HG03280 (cell line): Measurements from ENCODE around the gene TRAPPC3.
A peak's percentile ranks its signal among the peaks of the same experiment; 100 is the strongest.

Experiments
- ATAC-seq: cut with Tn5 transposase; IDR thresholded peaks from one replicate; pipeline ENCODE4 v1.9.1; 2021; ENCODE audit warnings: mild to moderate bottlenecking, moderate library complexity; ENCODE audit not compliant: unreplicated experiment

Gene TRAPPC3

DNA sequence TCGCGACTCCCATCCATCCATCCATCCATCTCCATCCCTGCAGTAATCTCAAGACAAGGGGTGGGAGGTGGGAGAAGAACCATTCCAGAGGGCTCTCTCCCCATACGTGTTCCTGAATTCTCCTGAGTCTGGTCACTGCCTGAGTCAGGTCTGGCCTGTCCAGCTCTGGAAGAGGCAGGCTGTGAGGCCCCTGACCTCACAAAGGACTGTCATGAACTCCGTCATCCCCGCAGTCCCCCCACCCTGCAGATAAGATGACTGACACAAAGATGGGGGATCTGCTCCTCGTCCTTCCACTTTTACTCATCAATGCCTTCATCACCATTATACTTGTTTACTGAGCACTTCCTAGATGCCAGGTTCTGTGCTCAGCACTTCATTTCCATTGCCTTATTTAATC, 5.0 kb upstream of the TRAPPC3 start:
- ATAC-seq = no peak

DNA sequence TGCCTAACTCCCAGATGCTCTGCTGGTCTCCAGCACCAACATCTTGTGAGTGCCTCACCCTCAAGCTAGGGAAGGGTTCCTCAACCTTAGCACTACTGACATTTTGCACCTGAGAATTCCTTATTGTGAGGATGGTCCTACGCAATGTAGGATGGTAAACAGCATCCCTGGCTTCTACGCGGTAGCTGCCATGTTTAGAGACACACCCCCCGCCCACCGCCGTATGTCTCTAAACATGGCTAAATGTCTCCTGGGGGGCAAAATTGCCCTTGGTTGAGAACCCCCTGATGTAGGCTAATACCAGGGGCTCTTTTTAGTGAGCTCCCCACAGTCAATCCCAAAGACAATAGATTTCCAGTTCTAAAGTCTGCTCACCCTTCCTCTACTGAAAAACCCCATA, 4.2 kb upstream of the TRAPPC3 start:
- ATAC-seq = no peak

DNA sequence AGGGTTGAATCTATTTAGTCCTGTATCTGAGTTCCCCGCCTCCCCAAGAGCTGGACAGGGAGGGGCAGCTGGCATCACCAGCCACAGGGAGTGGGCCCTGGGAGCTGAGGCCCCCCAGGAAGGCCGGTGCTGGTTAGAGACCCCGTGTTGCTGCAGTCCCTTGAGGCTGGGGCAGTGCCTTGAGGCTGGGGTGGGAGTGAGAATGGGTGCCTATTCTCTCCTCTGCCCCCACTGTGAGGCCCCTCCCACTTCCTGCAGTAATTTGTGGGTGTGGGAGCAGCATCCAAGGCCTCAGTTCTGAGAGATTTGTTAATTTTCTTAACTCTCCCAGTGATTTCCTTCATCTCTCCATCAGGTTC, 2.5 kb upstream of the TRAPPC3 start:
- no peak for ATAC-seq

DNA sequence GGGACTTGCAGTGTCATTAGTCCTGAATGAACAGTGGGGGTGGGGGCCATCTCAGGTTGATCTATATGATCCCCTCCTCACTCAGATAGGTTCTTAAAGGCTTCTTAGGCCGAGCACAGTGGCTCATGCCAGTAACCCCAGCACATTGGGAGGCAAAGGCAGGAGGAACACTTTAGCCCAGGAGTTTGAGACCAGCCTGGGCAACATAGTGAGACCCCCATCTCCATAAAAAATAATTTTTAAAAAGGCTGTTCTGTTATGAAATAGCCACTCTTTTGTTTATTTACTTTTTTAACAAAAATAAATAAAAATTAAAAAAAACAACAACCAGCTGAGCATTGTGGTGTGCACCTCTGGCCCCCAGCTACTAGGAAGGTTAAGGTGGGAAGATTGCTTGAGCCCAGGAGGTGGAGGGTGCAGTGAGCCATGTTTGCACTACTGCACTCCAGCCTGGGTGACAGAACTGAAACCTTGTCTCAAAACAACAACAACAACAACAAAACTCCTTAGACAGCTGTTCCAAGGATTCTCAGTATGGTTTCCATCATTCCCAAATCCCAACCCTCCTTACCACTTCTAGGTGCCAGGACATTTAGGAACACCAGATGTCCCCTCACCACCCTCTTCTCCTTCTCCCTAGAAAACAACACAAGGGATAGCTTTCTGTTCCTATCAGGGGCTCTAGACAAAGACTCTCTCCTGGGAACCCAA, 2.0 kb upstream of the TRAPPC3 start:
- ATAC-seq = no peak

DNA sequence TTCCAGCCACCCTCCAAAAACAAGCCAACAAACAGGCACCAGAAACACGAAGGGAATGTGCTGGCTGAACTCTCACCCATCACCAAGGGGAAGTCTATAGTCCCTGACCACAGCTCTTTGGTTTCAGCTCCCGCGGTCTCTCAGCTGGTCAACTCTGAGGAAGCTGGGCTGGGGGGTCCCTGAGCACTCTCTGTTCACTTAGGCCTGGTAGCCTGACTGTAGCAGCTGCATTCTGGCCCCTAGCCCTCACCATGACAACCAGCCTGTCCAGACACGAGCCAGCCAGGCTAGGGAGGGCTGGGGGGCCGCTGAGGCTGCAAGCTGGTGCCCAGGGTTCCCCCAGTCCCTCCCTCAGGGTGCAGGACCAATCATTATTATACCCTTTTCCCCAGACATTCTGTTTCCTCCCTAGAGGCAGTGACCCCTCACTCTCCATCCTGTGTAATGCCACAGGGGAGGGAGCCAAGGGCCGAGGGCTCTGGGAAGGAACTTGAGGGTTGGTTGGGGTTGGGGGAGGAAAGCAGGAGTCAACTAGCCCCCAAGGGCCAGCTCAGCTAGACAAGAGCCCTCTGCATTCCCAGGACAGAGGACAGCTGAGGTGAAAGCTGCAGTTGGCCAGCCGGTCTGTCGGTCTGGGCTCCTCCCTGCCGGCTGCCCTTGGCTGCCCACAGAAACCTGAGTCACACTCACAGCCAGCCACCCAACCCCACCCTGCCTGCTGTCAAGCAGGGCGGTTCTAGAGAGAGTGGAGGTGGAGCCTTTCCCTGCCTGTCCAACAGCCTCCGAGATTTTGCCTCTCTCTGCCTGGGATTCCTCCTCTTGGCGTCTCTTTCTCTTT, 1.2 kb upstream of the TRAPPC3 start:
- peak; percentile 56 for ATAC-seq

DNA sequence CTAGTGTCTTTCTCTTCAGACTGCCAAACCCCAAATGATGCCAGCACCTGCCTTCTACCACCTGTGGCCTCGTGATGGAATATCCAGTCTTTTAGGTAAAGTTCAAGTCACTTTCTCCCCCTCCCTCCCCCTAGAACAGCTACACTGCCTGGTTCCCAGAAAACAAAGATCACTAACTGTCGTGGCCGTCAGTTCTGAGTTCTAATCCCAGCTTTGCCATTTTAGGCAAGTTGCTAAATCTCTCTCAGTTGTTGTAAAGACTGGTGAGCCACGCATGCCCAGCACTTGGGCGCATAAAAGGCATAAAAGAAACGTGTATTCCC, 648 bp upstream of the TRAPPC3 start:
- no peak for ATAC-seq

DNA sequence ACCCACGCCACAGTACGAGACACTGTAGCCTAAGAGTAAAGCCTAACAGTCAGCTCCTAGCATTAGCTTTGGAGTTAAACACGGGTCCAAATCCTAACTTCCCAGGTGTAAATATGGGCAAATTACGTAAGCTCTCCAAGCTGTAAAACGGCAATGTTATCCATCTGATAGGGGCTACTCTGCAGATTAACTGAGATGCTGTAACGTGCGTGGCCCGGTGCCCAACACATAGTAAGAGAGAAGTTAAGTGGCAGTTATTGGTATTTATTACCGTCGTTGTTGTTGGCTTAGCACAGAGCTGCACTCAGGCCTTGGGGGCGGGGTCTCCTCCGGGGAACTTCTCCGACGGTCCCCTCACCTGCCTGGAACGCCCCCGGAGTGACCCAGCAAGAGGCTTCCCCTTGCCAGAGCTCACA, 457 bp downstream of the TRAPPC3 start:
- no peak for ATAC-seq

DNA sequence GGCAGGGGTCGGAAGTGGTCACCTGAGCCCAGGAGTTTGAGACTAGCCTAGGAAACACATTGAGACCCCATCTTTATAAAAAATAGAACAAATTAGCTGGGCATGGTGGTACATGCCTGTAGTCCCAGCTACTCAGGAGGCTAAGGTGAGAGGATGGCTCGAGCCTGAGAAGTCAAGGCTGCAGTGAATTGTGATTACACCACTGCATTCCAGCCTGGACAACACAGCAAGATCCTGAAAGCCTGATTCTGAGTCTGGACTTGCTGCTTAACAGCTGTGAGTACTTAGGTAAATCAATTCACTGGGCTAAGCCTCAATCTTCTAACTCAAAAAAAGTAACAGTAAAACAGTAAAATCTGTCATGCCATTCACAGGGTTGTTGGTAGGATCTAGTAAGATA, 4.9 kb downstream of the TRAPPC3 start:
- ATAC-seq = no peak

DNA sequence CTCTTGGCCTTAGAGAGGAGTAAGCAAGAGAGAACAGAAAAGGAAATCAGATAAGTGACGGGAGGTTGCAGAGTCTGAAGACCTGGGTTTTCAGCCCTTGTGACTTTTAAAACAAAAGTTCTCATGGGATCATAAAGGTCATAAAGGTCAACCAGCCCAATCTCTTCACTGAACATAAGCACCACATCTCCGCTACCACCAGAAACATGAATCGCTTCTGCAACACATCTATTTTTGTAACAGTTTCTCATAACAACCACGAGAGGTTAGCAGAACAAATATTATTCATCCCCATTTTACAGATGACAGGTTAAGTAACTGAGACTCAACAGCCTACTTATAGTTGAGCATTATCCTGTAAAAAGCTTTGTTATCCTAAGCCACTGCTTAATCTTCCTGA, 5.9 kb downstream of the TRAPPC3 start:
- ATAC-seq = no peak

DNA sequence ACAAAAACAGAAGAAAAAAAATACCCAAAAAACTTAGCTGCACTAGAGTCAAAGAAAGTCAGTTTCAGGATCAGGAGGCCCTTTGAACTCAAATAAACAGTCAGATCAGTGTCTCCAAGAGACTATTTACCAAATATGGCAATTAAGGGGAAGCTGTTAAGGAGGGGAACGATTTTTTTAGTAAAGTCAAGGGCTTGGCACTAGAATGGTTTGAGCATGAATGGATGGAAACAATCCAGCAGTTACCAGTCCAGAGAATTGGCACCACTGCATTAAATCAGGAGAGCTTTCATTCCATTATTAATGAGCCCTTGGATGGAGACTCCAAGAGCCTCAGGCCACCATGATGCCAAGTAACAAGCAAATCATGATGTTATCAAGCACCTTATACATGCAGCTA, 7.2 kb downstream of the TRAPPC3 start:
- ATAC-seq = no peak

DNA sequence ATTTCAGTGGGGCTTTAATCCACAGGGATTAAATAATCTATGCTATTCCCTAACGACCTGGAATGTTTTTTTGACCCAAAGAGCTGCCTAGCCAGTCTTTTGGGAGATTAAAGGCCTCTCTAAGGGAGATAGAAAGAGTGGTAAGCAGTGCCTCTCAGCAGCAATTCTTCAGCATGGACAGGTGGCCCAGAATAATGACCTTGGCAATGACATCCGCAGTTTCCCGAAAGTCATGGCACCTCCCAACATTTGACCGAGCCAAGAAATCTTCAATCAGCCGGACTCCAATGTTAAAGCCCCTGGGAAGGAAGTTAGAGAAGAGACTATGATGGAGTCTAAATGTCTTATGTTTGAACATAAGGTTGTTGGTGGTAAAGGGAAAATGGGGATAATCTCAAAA, 9.8 kb downstream of the TRAPPC3 start:
- ATAC-seq = no peak

DNA sequence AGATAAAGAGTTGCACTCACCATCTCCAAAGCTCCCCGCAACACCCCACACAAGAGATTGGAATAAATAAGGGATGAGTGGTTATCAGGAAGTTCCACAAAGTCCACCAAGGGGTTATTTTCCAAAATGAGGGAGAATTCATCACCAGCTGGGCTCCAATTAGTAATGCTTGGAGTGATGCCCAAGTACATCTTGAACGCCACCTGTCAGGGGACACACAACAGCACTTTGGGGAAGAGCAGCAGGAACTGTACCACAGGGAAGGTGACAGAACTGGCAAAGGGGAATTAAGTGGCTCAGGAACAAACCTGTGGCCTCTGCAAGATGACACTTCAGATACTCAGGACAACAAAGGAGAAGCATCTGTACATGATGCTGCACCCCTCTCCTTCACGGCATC, 11.5 kb downstream of the TRAPPC3 start:
- ATAC-seq = no peak

DNA sequence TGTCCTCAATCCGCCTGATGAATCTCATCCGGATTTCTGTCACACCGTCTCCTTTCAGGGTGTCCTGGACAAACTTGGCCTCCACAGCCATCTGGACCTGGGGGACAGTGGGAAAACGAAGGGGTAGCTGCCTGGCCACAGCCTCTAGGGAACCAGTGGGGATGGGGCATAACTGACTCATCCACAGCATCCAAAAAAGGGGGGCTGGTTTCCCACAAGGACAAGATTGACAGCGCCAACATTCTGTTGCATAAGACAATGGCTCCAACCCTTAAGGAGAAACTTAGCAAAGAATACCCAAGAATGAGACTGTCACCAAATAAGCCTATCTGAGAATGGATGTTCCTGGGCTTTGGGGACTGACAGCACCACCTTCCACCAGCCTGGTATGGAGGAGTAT, 12.1 kb downstream of the TRAPPC3 start:
- ATAC-seq = no peak

DNA sequence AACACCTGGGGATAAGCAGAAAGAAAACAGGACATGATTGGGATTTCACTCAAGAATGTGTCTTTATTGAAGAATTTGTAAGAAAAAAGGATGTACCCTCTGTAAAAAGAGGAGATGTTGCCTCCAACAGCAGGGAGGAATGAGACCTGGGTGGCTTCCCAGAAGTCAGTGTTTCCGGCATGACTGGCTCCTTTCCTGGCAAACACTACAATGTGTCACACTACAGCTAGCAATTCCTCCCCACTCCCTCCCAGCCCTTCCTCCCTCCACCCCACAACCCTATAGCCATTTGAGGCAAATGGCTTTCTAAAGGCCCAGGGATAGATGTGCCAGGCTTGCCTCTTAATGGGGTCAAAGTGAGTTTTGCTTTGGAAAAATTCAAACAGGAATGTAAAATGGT, 12.8 kb downstream of the TRAPPC3 start:
- no peak for ATAC-seq

DNA sequence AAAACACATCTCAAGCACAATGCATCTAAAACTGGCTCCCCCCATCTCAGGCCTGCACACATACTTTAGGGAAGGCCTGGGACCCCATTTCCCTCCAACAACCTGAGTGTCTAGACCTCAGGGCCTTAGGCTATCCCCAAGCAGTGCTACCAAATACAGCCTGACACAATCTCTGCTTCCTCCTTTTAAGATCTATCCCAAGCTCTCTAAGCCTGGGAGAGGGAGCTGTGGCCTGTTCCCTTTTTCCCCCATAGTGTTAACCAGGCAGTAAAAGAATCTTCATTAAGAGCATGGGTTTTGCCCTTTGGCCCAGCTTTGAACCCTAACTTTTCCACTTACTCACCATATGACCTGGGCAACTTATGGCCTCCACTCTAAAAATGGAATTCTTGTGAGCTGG, 13.5 kb downstream of the TRAPPC3 start:
- ATAC-seq = no peak

DNA sequence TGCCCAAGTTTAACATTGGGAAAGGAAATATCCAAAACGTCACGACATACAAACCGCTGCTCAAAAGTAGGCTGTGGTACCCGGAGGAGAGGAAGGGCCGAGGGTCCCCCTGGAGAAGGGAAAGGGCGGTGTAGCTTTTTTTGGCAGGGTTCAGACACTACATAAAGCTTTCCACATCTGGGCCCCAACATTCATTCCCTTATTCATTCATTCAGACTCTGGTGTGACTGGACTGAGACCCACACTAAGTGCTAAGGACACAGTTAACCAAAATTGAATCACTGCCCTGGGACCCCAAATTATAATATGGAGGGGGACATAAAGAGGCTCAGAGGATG, 14.0 kb downstream of the TRAPPC3 start:
- ATAC-seq = no peak

DNA sequence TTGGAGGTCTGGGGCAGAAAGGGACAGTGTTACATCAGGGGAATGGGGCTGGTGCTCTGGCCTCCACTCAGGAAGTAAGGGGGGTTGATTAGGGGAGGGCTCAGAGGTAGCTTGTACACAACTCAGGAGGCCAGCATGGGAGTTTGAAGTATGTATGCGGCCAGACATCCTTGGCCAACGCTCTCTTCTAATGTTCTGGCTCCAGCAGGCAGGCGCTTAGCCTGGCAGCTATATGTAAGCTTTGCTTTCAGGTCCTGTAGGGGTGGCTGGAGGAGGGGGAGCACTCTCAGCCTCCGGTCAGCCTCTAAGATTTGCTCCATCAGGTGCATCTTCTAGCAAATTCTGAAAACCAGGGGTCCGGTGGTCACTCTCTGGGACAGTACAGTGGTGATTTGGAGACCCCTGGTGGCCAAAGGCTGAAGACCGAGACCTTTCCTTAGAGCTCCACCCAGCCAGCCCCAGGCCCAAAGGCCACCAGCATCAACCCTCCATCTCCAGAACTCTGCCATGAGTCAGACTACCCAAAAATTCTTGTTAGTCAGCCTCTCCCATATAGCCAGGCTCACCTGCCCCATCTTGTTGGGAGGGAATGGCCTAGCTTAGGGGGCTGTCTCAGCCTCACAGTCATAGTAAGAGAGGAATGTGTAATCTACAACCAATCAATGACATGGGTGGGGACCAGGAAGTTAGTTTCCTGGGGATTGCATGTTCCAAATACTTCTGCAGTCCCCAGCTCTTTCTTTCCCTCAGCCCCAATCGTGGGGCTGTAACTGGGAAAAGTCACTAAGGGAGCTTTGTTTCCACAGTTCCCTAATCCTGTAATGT, 14.6 kb downstream of the TRAPPC3 start:
- no peak for ATAC-seq

DNA sequence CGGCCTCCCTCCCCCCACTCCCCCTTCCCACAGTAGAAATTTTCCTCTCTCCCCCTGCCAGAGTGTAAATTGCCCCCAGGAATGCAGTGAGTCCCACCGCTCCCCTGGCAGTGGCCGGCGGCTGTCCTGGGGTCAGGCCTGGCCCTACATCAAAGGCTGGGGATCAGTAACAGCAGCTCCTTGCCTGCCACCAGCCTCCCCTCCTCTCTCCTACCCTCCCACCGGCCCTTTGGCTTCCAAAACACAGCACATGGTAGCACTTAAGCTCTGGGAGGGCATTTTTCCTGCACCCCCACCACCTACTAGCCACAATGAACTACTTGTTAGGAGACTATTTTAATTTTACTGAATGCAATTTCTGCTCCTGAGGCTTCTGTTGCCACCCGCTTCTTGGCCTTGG, 15.3 kb downstream of the TRAPPC3 start:
- ATAC-seq = no peak

DNA sequence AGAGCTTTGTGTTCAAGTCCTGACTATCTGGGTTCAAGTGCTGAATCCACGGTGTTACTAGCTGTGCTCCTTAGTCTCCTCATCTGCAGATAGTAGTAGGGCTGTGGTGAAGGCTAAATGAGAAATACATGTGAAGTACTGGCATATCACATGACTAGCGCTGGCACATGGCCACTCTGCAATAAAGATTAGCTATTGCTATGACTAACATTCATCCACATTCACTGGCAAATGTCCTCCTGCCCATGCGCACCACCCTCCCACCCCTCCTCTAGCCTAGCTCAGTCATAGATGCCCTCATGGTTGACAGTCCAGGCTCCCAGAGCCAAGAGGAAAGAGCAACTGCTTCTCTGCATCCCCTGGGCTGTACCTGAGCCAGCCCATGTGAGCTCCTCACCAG, 15.8 kb downstream of the TRAPPC3 start:
- no peak for ATAC-seq

DNA sequence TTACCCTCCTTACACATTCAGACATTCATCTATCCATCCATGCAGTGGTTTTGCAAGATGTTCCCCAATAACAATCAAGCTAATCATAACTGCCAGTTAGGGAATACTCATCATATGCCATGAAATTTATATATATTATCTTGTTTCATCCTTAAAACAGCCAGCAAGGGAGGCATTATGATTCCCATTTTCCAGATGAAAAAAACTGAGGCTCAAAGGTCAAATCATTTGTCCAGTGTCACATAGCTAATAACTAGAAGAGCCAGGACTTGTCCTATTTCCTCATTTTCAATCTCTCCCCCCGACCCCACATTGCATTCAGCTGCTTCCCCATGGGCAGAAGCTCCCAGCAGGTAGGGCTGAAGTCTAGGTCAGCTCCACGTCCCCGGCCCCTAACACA, 17.3 kb downstream of the TRAPPC3 start:
- ATAC-seq = no peak

DNA sequence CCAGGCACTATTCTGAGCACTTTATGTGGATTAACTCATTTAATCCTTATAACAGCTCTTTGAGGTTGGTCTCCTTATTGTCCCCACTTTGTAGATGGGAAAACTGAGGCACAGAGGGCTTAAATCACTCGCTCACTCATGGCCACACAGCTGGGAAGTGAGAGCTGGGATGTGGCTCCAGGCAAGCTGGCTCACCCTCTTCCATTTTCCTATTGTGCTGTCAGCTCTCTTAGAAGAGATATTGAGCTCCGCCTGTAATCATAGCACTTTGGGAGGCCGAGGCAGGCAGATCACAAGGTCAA, 20.4 kb downstream of the TRAPPC3 start:
- no peak for ATAC-seq
